Endothelial cell of umbilical vein (primary cell): ENCODE results near the gene HAVCR2. TPM values are rescaled to one million over a fixed set of nuclear protein-coding genes. Genes with fewer than 3 reads are reported as not detected.

Experiments used
- BruUV-seq: library from RNA; stranded (reverse); fragments of 400-500 nt; replicated peaks from 2 replicates; lab custom pipeline; 2021; lab: Mats Ljungman, UMichigan
- CTCF ChIA-PET: fragments of 300-600, 350-600 bp; sonication (Branson Sonifier 250); formaldehyde crosslinking; loops from one replicate; lab custom pipeline; 2021; ENCODE audit warnings: antibody characterized with exemption, inconsistent platforms; lab: Charles Lee
- POLR2A ChIA-PET: fragments of 300-600, 350-600 bp; sonication (Branson Sonifier 250); formaldehyde crosslinking; loops from one replicate; lab custom pipeline; 2021; ENCODE audit warnings: antibody characterized with exemption, inconsistent platforms; lab: Charles Lee
- DNase-seq: peaks from one replicate; pipeline ENCODE4 v3.0.0-alpha.2; 2011; ENCODE audit warnings: low read depth, low spot score
- FAIRE-seq: peaks from 2 replicates; lab custom pipeline; 2011; peaks lifted over from hg19 to GRCh38; lab: Jason Lieb, UNC
- H2AFZ ChIP-seq: 2 replicates; pipeline ENCODE4 v1.6.0; 2012; ENCODE audit warnings: low read depth, low read length, control low read depth, inconsistent platforms
- H3K27ac ChIP-seq: 2 replicates; pipeline ENCODE4 v1.5.1; 2011; ENCODE audit warnings: low read depth, mild to moderate bottlenecking, control low read depth, low read length, moderate library complexity; ENCODE audit not compliant: insufficient read depth
- H3K27me3 ChIP-seq, 2 experiments: 2 replicates each; pipeline versions ENCODE4 v1.6.0 to v1.6.1; 2011; ENCODE audit warnings: low read length in 2 of 2, mixed read lengths in 1 of 2; ENCODE audit not compliant: control insufficient read depth in 2 of 2, insufficient read depth in 2 of 2
- H3K36me3 ChIP-seq, 2 experiments: 2 replicates in 1 of 2; 3 replicates in 1 of 2; pipeline ENCODE4 v1.5.1; 2011; ENCODE audit warnings: low read length in 2 of 2, mild to moderate bottlenecking in 1 of 2, moderate library complexity in 1 of 2; ENCODE audit not compliant: control insufficient read depth in 2 of 2, insufficient read depth in 2 of 2; ENCODE audit errors: extremely low read depth in 1 of 2
- H3K4me1 ChIP-seq: 3 replicates; pipeline ENCODE4 v1.5.1; 2011; ENCODE audit warnings: mild to moderate bottlenecking, low read length; ENCODE audit not compliant: control insufficient read depth, insufficient read depth; ENCODE audit errors: extremely low read depth
- H3K4me2 ChIP-seq: 2 replicates; pipeline ENCODE4 v1.6.1; 2011; ENCODE audit warnings: low read length, control low read depth, mixed read lengths; ENCODE audit not compliant: insufficient read depth
- H3K4me3 ChIP-seq, 3 experiments: fragments of 200-600 bp in 1 of 3; sonication (generic), shearing (Covaris generic) in 1 of 3; replicated peaks in 1 of 3; 2 replicates each; pipeline ENCODE4 v1.5.1; 2011 to 2016; ENCODE audit warnings: control low read depth in 3 of 3, low read length in 3 of 3, mild to moderate bottlenecking in 2 of 3, inconsistent platforms in 1 of 3, low read depth in 1 of 3, moderate library complexity in 1 of 3; ENCODE audit not compliant: insufficient read depth in 1 of 3
- H3K79me2 ChIP-seq: 2 replicates; pipeline ENCODE4 v1.6.0; 2012; ENCODE audit warnings: low read length, inconsistent platforms; ENCODE audit not compliant: control insufficient read depth, insufficient read depth
- H3K9ac ChIP-seq: replicated peaks from 2 replicates; pipeline ENCODE3; 2011; ENCODE audit warnings: low read length, control low read depth; ENCODE audit not compliant: insufficient read depth; ENCODE audit errors: extremely low read depth
- H3K9me1 ChIP-seq: replicated peaks from 3 replicates; pipeline ENCODE4 v1.6.0; 2011; ENCODE audit warnings: mild to moderate bottlenecking, low read length; ENCODE audit not compliant: control insufficient read depth, insufficient read depth; ENCODE audit errors: extremely low read depth
- H3K9me3 ChIP-seq: replicated peaks from 2 replicates; pipeline ENCODE4 v1.5.1; 2012; ENCODE audit warnings: low read length, inconsistent platforms; ENCODE audit not compliant: control insufficient read depth, insufficient read depth
- H4K20me1 ChIP-seq: replicated peaks from 2 replicates; pipeline ENCODE3; 2011; ENCODE audit warnings: mild to moderate bottlenecking, low read length; ENCODE audit not compliant: control insufficient read depth, insufficient read depth; ENCODE audit errors: extremely low read depth
- EZH2 ChIP-seq: IDR thresholded peaks from 2 replicates; pipeline ENCODE4 v1.6.1; 2012; ENCODE audit warnings: borderline replicate concordance, low read depth, mild to moderate bottlenecking, moderate library complexity, low read length, inconsistent platforms; ENCODE audit not compliant: severe bottlenecking
- FOS ChIP-seq: IDR thresholded peaks from 2 replicates; pipeline ENCODE4 v1.6.1; 2011; ENCODE audit warnings: mild to moderate bottlenecking, low read length, moderate library complexity, borderline replicate concordance; ENCODE audit not compliant: insufficient read depth
- GATA2 ChIP-seq: IDR thresholded peaks from 2 replicates; pipeline ENCODE4 v1.7.0; 2011; ENCODE audit warnings: low read depth, mild to moderate bottlenecking, moderate library complexity, mixed read lengths, low read length; ENCODE audit not compliant: insufficient read length, insufficient read depth
- JUN ChIP-seq: IDR thresholded peaks from 2 replicates; pipeline ENCODE4 v1.6.1; 2011; ENCODE audit warnings: borderline replicate concordance, low read depth; ENCODE audit not compliant: insufficient read length, insufficient read depth
- MYC ChIP-seq: IDR thresholded peaks from one replicate; pipeline ENCODE4 v1.6.1; 2011; ENCODE audit warnings: mild to moderate bottlenecking, low read depth, low read length
- POLR2A ChIP-seq: IDR thresholded peaks from 2 replicates; pipeline ENCODE4 v1.6.1; 2012; ENCODE audit warnings: low read depth, mild to moderate bottlenecking, control low read depth, low read length
- POLR2AphosphoS5 ChIP-seq: IDR thresholded peaks from 2 replicates; pipeline ENCODE4 v1.6.1; 2012; ENCODE audit warnings: low read depth, mild to moderate bottlenecking, control low read depth, low read length, moderate library complexity; ENCODE audit not compliant: insufficient read depth
- dilution Hi-C: fragments of 300-500 bp; cut with MboI; formaldehyde crosslinking; loops from one replicate; pipeline ENCODE4 v1.15.0; 2019; ENCODE audit warnings: low sequenced_read_pairs; ENCODE audit not compliant: extremely low pct_ligation_motif_present
- intact Hi-C: fragments of 100-400 bp; cut with micrococcal nuclease; formaldehyde crosslinking; loops from one replicate; pipeline ENCODE4 v1.10.0; 2022
- polyA plus RNA-seq, 4 experiments: library from polyadenylated mRNA; depleted of rRNA in 3 of 4; stranded (reverse) in 3 of 4; unstranded in 1 of 4; fragments of >200 nt; gene quantifications; 2 replicates each; pipeline versions ENCODE4 v1.2.1 to v1.2.3, GENCODE V29; 2011 to 2012; ENCODE audit warnings: missing spikeins in 1 of 4
- total RNA-seq: library from RNA; stranded (reverse); gene quantifications from 2 replicates; pipeline ENCODE4 v1.2.3, GENCODE V29; 2021
- TF ChIP-seq, protein P1 (sequence below), 2 donors: IDR thresholded peaks; 1 replicate in 1 of 2; 2 replicates in 1 of 2; pipeline ENCODE4 v1.5.1; 2011; ENCODE audit warnings: low read length in 2 of 2, mild to moderate bottlenecking in 2 of 2, moderate library complexity in 2 of 2, control low read depth in 1 of 2, inconsistent platforms in 1 of 2, low read depth in 1 of 2; ENCODE audit not compliant: insufficient read depth in 1 of 2; ENCODE audit errors: extremely low read depth in 1 of 2
- TF ChIP-seq, protein P2 (sequence below): IDR thresholded peaks from 2 replicates; pipeline ENCODE4 v1.6.1; 2011; ENCODE audit not compliant: insufficient read depth, insufficient read length

HAVCR2 gene
- total and polyA plus RNA-seq, 2 donors (not counting 3 experiments of a cell fraction or from before 2014, with no cell fraction given), result not detected

DNA sequence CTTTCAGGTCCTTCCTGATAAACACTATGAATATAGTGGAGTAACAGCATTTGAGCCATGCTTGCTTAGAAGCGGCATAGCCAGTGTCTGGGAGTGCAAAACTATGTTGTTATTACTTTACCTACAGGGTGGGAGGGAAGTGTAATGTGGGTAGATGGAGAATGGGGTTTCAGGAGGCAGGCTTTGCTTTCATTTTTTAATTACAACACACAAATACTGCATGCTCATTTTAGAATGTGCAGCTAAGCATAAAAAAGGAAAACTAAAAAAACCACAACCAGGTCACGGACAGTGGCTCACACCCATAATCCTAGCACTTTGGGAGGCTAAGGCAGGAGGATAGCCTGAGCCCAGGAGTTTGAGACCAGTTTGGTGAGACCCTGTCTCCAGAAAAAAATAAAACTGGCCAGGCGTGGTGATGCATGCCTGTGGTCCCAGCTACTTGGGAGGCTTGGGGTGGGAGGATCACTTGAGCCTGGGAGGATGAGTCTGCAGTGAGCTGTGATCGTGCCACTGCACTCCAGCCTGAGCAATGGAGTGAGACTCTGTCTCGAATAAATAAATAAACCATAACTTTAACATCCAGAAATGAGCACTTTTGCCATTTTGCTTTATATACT lies 70.2 kb downstream of the HAVCR2 start:
- Histone ChIP-seq H2AFZ (no peak overlapping the region), H3K9me1 (no peaks in the 10 kb centered on the region), H3K36me3 (no peaks in the 10 kb centered on the region), H3K4me2 (no peak overlapping the region), H3K4me1 (no peaks in the 10 kb centered on the region), H3K9me3 (no peaks in the 10 kb centered on the region), H3K27ac (no peak overlapping the region), H3K79me2 (no peaks in the 10 kb centered on the region), H3K9ac (no peak overlapping the region), H3K4me3 (no peak overlapping the region), H3K27me3 (no peaks in the 10 kb centered on the region), H4K20me1 (no peaks in the 10 kb centered on the region)
- POLR2A ChIA-PET, result no interaction called here
- dilution Hi-C loops, result no loop called here
- DNase-seq (no peak), FAIRE-seq (no peak)
- BruUV-seq, result no TSS peak
- intact Hi-C loops, result no loop called here
- CTCF ChIA-PET, result no interaction called here
- TF ChIP-seq MYC (no peak), FOS (no peak), JUN (no peak), EZH2 (no peak), POLR2A (no peak), GATA2 (no peak), POLR2AphosphoS5 (no peak)
- TF ChIP-seq, protein P1, sequence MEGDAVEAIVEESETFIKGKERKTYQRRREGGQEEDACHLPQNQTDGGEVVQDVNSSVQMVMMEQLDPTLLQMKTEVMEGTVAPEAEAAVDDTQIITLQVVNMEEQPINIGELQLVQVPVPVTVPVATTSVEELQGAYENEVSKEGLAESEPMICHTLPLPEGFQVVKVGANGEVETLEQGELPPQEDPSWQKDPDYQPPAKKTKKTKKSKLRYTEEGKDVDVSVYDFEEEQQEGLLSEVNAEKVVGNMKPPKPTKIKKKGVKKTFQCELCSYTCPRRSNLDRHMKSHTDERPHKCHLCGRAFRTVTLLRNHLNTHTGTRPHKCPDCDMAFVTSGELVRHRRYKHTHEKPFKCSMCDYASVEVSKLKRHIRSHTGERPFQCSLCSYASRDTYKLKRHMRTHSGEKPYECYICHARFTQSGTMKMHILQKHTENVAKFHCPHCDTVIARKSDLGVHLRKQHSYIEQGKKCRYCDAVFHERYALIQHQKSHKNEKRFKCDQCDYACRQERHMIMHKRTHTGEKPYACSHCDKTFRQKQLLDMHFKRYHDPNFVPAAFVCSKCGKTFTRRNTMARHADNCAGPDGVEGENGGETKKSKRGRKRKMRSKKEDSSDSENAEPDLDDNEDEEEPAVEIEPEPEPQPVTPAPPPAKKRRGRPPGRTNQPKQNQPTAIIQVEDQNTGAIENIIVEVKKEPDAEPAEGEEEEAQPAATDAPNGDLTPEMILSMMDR (IDR thresholded peaks at IDR 0.05; ENCODE audit: extremely low read depth in 1 of 2, insufficient read depth in 1 of 2, low read depth in 1 of 2, low read length in 2 of 2), result no peak
- TF ChIP-seq, protein P2, sequence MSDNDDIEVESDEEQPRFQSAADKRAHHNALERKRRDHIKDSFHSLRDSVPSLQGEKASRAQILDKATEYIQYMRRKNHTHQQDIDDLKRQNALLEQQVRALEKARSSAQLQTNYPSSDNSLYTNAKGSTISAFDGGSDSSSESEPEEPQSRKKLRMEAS, result no peak

Other genes with a start within 250 kb of the HAVCR2 start
- gene TIMD4, start 145.8 kb downstream of the HAVCR2 start, total RNA-seq, result not detected in 2 replicates
- gene TIMD4, start 145.8 kb downstream of the HAVCR2 start, polyA plus RNA-seq, result not detected in 2 replicates
- gene HAVCR1, start 49.9 kb downstream of the HAVCR2 start, total RNA-seq, result not detected in 2 replicates
- not detected in 2 replicates for gene HAVCR1, start 49.9 kb downstream of the HAVCR2 start, polyA plus RNA-seq
- 7.4 and 9.2 TPM in 2 replicates for gene MED7, start 33.8 kb upstream of the HAVCR2 start, total RNA-seq
- 3.9 and 4.3 TPM in 2 replicates for gene MED7, start 33.8 kb upstream of the HAVCR2 start, polyA plus RNA-seq
- not detected in 2 replicates for gene GARIN3, start 57.2 kb upstream of the HAVCR2 start, total RNA-seq
- gene GARIN3, start 57.2 kb upstream of the HAVCR2 start, polyA plus RNA-seq, result not detected in 2 replicates
- gene ITK, start 71.8 kb upstream of the HAVCR2 start, total RNA-seq, result not detected in 2 replicates
- not detected in 2 replicates for gene ITK, start 71.8 kb upstream of the HAVCR2 start, polyA plus RNA-seq
- 22.2 and 22.4 TPM in 2 replicates for gene CYFIP2, start 157.1 kb upstream of the HAVCR2 start, total RNA-seq
- gene CYFIP2, start 157.1 kb upstream of the HAVCR2 start, polyA plus RNA-seq, result 9.1 and 9.2 TPM in 2 replicates